ENCODE results near the gene UGCG. TPM values are rescaled to one million over a fixed set of nuclear protein-coding genes. Genes with fewer than 3 reads are reported as not detected.

UGCG gene
- total and polyA plus RNA-seq, 2 of the 8 experiments (the other 6 are each of a cell fraction or from before 2014, with no cell fraction given) = 14.9 to 34.0 TPM

- TF ChIP-seq CHD7 (IDR thresholded peaks at IDR 0.05; ENCODE audit: insufficient replicate concordance, low read length) (no peak), RXRA (IDR thresholded peaks at IDR 0.05; ENCODE audit: insufficient read depth, low read depth, low read length) (no peak), TAF7 (optimal IDR thresholded peaks at IDR 0.05; ENCODE audit: borderline replicate concordance, low read depth, low read length) (no peak), EGR1 (IDR thresholded peaks at IDR 0.05; ENCODE audit: borderline replicate concordance, low read depth, low read length) (no peak), MAFK (IDR thresholded peaks at IDR 0.05; ENCODE audit: low read depth, low read length) (no peak), CHD2 (IDR thresholded peaks at IDR 0.05; ENCODE audit: low read length) (no peak), BACH1 (IDR thresholded peaks at IDR 0.05; ENCODE audit: low read length) (no peak), CEBPB (IDR thresholded peaks at IDR 0.05; ENCODE audit: low read depth, low read length) (no peak), CTBP2 (IDR thresholded peaks at IDR 0.05; ENCODE audit: borderline replicate concordance, insufficient read depth, insufficient read length, low read length) (no peak), CBX8 (IDR thresholded peaks at IDR 0.05; ENCODE audit: borderline replicate concordance, low read depth, low read length) (no peak), FOSL1 (IDR thresholded peaks at IDR 0.05; ENCODE audit: insufficient read depth, low read depth, low read length) (no peak), SIN3A (conservative IDR thresholded peaks at IDR 0.05 in 1 of 2, IDR thresholded peaks at IDR 0.05 in 1 of 2; ENCODE audit: low read depth in 1 of 2, low read length in 2 of 2) (no peak)
These were observed 69.0 kb downstream of the UGCG start (continued) for GRCh38 chr9:111965566-111966019.

Measured in H1 (cell line).